ENCODE data around the gene RNF223.

DNA sequence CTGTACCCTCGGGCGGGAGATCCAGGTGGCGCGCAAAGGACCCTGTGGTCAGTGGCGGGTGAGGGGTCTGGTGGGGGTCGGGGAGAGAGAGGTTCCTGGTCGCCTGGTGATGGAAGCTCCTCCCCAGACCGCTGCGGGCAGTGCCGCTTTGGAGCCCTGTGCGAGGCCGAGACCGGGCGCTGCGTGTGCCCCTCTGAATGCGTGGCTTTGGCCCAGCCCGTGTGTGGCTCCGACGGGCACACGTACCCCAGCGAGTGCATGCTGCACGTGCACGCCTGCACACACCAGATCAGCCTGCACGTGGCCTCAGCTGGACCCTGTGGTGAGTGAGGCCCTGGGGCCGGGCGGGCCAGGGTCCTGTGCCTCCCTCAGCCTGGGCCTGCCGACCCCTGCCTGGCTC, 30.7 kb downstream of the RNF223 start:
- TF ChIP-seq EZH2 (IDR thresholded peaks at IDR 0.05; ENCODE audit: insufficient read depth, poor library complexity, severe bottlenecking) (no peak), EZH2phosphoT487 (IDR thresholded peaks at IDR 0.05; ENCODE audit: insufficient read depth, low read depth) (no peak)
